Cardiac fibroblast (primary cell): ENCODE data around the gene ABLIM1.
A peak's percentile ranks its signal among the peaks of the same experiment; 100 is the strongest.

Experiments used
- DNase-seq, 2 donors: peaks; one replicate each; pipeline versions ENCODE4 v3.0.0 to v3.0.0-alpha.2; 2010; ENCODE audit warnings: low read depth in 2 of 2
- H3K4me3 ChIP-seq, 2 donors: replicated peaks in 1 of 2; 1 replicate in 1 of 2; 2 replicates in 1 of 2; pipeline ENCODE4 v1.5.1; 2011; ENCODE audit warnings: low read depth in 2 of 2, low read length in 2 of 2, mild to moderate bottlenecking in 2 of 2, moderate library complexity in 1 of 2
- CTCF ChIP-seq: IDR thresholded peaks from one replicate; pipeline ENCODE4 v1.5.1; 2011; ENCODE audit warnings: low read depth, mild to moderate bottlenecking, low read length, inconsistent platforms

ABLIM1 gene

DNA sequence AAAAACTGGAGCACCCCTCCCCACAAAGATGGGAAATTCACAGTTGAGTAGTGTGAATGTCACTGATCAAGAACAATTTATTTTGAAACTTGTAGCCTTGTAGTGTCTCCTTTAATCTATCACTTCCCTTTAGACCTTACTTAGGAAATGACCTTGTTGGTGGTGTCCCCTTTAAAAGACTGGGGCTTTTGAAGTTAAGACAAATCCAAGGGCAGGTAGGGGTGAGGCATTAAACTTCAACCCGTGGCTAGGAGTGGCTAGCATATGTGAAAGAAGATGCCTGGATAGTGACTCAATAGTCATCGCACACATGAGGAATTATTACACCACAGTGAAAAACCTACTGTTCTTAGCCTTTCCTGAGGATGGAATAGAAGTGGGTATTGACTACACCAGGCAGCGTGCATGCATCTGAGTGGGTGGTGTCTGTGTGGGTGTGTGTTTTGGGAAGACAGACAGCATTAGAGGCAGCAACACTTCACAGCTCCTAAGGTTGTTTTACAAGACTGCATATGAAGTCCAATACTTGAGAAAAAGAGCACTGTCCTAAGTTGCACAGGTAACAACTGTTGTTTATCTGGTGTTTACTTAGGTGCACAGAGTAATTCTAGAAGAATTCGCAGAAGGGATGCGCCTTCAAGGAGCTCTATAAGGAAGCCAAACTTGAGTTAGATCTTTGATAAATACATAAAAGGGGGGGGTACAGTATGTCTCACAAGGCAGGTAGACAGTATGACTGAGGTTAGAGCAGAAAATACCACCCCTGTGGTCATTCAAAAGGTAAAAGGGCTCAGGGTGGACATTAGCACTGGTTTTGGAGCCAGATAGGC is 32.9 kb downstream of the ABLIM1 start:
- peak in 1 of 2 donors; percentile 26 for DNase-seq
- H3K4me3 ChIP-seq: no peak overlapping the region
- TF ChIP-seq CTCF: no peak

DNA sequence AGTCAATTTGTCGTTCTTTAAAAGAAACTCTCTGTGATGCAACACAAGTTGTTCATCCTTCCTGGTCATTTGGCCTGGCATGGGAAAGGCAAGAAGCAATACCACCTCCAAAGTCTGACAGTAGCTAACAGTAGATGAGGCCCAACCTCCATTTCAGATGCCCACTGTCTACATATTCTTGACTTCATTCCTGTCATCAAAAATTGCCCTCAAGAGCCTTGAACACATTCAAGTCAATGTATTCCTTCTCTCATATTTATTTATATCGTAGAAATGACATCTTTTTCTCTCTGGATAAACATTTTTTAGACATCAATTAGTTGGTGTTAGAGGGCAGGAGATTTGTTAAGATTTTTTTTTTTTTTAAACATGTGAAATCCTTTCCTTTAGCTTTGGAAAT is 33.7 kb downstream of the ABLIM1 start:
- no peak overlapping the region for H3K4me3 ChIP-seq
- DNase-seq: no peak
- TF ChIP-seq CTCF: no peak

- DNase-seq: peak; percentile 70 to 78
- TF ChIP-seq CTCF: no peak
Measured at GRCh38 chr10:114623661-114624294, 34.3 kb downstream of the ABLIM1 start.

DNA sequence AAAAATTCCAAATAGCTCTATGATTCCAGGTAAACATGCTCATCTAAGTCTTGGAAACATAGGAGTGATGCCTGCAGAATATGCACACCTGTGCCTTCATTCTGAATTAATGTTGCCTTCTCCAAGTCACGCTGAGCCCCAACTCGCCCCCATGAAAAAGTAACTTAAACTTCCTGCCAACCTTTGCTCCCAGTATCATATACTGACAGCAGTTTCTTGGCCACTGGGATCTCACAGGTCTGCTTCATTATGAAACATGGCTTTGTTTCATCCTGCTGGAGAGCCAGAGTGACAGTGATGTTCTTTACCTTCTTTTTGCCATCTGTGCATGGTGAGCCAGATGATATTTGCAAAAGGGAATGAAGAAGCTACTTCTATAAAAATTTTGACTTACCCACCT is 34.9 kb downstream of the ABLIM1 start:
- no peak for TF ChIP-seq CTCF
- no peak overlapping the region for H3K4me3 ChIP-seq
- DNase-seq: no peak

More at GRCh38 chr10:114623661-114624294, 34.3 kb downstream of the ABLIM1 start:
- no peak overlapping the region for H3K4me3 ChIP-seq

- H3K4me3 ChIP-seq: no peak overlapping the region
- DNase-seq: no peak
- no peak for TF ChIP-seq CTCF
Measured at GRCh38 chr10:114618722-114619121, 39.4 kb downstream of the ABLIM1 start.

DNA sequence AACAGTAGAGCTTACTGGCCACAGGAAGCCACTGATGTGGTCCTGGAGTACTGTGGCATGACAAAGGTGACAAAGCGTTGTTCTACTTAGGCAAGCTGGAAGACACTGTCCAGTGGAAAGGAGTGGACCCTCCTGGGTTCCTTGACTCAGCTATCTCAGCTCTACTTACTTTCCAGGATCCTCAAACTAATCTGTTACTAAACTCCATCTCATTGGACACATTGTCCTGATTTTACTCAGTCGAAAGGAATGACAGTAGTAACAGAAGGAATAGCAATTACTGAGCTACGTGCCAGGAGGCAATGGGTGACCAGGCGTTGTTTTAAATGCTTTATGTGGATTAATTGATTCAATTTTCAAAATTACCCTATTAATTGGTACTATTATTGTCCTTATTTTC is 41.6 kb downstream of the ABLIM1 start:
- no peak overlapping the region for H3K4me3 ChIP-seq
- DNase-seq: no peak
- TF ChIP-seq CTCF: no peak
